AG09309 (cell line): ENCODE results near the gene IQGAP2.

ENCODE experiments used
- DNase-seq: peaks from one replicate; pipeline ENCODE4 v3.0.0-alpha.2; 2010; ENCODE audit warnings: low read depth
- H3K4me3 ChIP-seq: 2 replicates; pipeline ENCODE4 v1.5.1; 2011; ENCODE audit warnings: mild to moderate bottlenecking, low read depth, low read length, moderate library complexity; ENCODE audit not compliant: control insufficient read depth
- CTCF ChIP-seq: IDR thresholded peaks from 2 replicates; pipeline ENCODE4 v1.5.1; 2011; ENCODE audit warnings: mild to moderate bottlenecking, low read depth, low read length, inconsistent platforms; ENCODE audit not compliant: insufficient read depth, control insufficient read depth; ENCODE audit errors: missing control alignments

Gene IQGAP2

GRCh38 chr5:76487386-76487785 lies 84.3 kb downstream of the IQGAP2 start:
- no peak for DNase-seq
- TF ChIP-seq CTCF, result no peak
- no peak overlapping the region for H3K4me3 ChIP-seq

- no peak overlapping the region for H3K4me3 ChIP-seq
- TF ChIP-seq CTCF, result no peak
- no peak for DNase-seq
Observed at GRCh38 chr5:76487821-76488220, 84.7 kb downstream of the IQGAP2 start.

GRCh38 chr5:76488969-76489368 lies 85.9 kb downstream of the IQGAP2 start:
- no peak for TF ChIP-seq CTCF
- H3K4me3 ChIP-seq, result no peak overlapping the region
- DNase-seq, result no peak

- no peak overlapping the region for H3K4me3 ChIP-seq
- DNase-seq, result no peak
- no peak for TF ChIP-seq CTCF
Observed at GRCh38 chr5:76489877-76490688, 87.0 kb downstream of the IQGAP2 start.

- no peak overlapping the region for H3K4me3 ChIP-seq
- DNase-seq, result no peak
- TF ChIP-seq CTCF, result no peak
Observed at GRCh38 chr5:76490960-76491359, 87.9 kb downstream of the IQGAP2 start.

GRCh38 chr5:76492819-76493189 lies 89.7 kb downstream of the IQGAP2 start:
- no peak for TF ChIP-seq CTCF
- DNase-seq, result no peak
- H3K4me3 ChIP-seq, result no peak overlapping the region

GRCh38 chr5:76493190-76493837 lies 90.2 kb downstream of the IQGAP2 start:
- TF ChIP-seq CTCF, result no peak
- DNase-seq, result no peak
- H3K4me3 ChIP-seq, result no peak overlapping the region
